Measurements from ENCODE around the gene ADGRE2.

ADGRE2 gene

DNA sequence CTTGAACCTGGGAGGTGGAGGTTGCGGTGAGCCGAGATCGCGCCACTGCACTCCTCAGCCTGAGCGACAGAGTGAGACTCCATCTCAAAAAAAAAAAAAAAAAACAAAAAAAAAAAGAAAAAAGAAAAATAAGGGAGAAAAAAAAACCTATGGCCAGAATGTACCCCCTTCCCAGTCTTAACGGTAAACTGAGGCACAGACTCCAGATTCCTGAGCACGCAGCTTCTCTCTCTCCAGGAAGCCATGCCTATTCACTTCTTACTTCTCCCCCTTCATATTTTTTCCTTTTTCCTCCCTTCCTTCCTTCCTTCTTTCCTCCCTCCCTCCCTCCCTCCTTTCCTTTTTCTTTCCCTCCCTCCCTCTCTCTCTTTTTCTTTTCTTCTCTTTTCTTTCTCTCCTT is 5.4 kb downstream of the ADGRE2 start:
- TF ChIP-seq, protein P1, sequence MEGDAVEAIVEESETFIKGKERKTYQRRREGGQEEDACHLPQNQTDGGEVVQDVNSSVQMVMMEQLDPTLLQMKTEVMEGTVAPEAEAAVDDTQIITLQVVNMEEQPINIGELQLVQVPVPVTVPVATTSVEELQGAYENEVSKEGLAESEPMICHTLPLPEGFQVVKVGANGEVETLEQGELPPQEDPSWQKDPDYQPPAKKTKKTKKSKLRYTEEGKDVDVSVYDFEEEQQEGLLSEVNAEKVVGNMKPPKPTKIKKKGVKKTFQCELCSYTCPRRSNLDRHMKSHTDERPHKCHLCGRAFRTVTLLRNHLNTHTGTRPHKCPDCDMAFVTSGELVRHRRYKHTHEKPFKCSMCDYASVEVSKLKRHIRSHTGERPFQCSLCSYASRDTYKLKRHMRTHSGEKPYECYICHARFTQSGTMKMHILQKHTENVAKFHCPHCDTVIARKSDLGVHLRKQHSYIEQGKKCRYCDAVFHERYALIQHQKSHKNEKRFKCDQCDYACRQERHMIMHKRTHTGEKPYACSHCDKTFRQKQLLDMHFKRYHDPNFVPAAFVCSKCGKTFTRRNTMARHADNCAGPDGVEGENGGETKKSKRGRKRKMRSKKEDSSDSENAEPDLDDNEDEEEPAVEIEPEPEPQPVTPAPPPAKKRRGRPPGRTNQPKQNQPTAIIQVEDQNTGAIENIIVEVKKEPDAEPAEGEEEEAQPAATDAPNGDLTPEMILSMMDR (conservative IDR thresholded peaks at IDR 0.05; ENCODE audit: control insufficient read depth, insufficient read depth, low read depth, low read length) = no peak
- no peak for DNase-seq (ENCODE audit: low read depth)
- H3K4me3 ChIP-seq (ENCODE audit: control insufficient read depth, low read depth, low read length) = no peak overlapping the region

DNA sequence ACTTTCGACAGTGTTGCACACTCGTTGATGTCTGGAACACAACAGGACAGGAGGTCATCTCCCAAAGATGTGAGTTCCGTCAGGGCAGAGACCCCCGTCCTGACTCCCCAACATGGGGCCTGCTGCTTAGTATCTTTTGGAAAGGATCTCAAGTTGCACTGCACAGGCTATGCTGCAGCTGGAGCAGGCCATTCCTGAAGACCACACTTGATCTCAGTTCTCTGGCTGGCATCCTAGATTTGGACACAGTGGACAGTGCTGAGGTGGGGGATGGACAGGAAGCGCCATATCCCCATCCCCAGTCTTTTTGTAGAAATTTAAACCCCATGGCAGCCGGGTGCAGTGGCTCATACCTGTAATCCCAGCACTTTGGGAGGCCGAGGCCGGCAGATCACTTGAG is 5.9 kb downstream of the ADGRE2 start:
- DNase-seq (ENCODE audit: low read depth) = no peak
- H3K4me3 ChIP-seq (ENCODE audit: control insufficient read depth, low read depth, low read length) = no peak overlapping the region
- TF ChIP-seq, protein P1 (conservative IDR thresholded peaks at IDR 0.05; ENCODE audit: control insufficient read depth, insufficient read depth, low read depth, low read length) = no peak

DNA sequence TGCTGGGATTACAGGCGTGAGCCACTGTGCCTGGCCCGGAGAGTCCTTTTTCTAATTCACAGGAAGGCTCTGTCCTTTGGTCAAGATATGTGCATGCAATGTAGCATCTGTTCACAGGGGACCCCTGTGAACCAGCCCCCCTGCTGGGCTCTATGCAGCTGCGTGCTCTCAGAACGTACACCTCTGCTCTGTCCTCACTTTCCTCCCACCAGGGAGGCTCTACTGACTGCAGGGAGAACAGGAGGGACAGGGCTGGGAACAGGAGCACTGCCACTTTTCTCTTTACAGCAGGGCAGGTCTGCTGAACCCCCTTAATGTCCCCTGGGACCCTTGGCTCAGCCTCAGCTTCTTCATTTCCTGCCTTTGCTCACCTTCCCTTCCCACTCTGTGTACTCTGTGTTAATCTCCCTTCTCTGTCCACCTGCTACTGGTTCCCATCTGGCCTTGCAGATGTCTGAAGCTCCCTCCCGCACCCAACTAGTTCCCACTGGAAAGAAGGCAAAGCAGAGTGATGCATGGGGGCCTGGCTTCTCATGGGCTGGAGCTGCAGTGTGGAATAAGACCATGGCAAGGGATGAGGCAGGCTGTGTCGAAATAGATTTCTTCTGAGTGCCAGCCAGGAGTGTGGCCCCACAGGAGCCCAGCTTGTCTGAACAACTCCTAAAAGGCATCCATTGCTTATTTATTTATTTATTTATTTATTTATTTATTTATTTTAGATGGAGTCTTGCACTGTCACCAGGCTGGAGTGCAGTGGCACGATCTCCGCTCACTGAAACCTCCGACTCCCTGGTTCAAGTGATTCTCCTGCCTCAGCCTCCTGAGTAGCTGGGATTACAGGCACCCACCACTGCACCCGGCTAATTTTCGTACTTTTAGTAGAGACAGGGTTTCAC is 7.2 kb downstream of the ADGRE2 start:
- DNase-seq (ENCODE audit: low read depth) = no peak
- TF ChIP-seq, protein P1 (conservative IDR thresholded peaks at IDR 0.05; ENCODE audit: control insufficient read depth, insufficient read depth, low read depth, low read length) = no peak
- no peak overlapping the region for H3K4me3 ChIP-seq (ENCODE audit: control insufficient read depth, low read depth, low read length)

DNA sequence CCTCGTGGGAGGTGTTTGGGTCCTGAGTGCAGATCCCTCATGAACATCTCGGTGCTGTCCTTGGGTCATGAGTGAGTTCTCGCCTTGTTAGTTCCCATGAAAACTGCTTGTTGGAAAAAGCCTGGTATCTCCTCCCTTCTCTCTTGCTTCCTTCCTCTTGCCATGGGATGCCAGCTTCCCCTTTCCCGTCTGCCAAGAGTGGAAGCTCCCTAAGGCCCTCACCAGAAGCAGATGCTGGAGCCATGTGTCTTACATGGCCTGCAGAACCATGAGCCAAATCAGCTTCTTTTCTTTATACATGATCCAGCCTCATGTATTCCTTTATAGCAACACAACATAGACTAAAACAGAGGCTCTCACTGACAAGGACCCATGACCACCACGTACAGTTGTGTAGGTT is 8.2 kb downstream of the ADGRE2 start:
- DNase-seq (ENCODE audit: low read depth) = no peak
- H3K4me3 ChIP-seq (ENCODE audit: control insufficient read depth, low read depth, low read length) = no peak overlapping the region
- TF ChIP-seq, protein P1 (conservative IDR thresholded peaks at IDR 0.05; ENCODE audit: control insufficient read depth, insufficient read depth, low read depth, low read length) = no peak

DNA sequence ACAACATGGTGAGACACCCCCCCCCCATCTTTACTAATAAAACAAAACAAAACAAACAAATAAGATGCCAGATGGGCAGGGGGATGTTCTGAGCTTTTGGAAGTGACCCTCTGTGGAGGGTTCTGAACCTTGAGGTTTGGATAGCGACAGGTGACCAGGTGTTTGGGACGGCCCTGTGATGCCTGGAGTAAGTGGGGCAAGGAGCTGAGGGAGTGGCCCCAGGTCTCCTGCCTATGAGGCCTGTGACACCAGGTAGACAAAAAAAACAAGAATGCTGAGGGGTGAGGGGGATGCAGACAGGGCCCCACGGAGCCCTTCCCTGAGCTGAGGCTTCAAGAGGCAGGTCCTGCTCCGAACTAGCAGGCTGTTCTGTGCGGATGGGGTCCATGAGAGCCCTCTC is 9.2 kb downstream of the ADGRE2 start:
- H3K4me3 ChIP-seq (ENCODE audit: control insufficient read depth, low read depth, low read length) = no peak overlapping the region
- TF ChIP-seq, protein P1 (conservative IDR thresholded peaks at IDR 0.05; ENCODE audit: control insufficient read depth, insufficient read depth, low read depth, low read length) = no peak
- DNase-seq (ENCODE audit: low read depth) = no peak

DNA sequence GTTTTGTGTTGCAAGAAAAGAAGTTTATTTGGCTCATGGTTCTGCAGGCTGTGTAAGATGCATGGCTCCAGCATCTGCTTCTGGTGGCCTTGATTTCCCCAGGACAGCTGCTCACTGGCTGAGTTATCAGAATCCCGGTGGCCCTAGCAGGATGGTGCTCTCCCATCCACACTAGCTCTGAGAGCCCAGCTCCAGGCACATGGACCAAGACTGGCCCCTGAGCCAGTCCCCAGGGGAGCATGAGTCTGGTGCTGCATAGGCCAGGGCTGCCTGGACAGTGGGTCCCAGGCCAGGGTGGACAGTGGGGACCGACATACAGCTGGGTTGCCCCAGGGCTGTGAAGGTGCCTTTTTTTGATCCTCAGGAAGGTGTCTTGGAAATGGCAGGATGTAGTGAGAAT is 10.4 kb downstream of the ADGRE2 start:
- TF ChIP-seq, protein P1 (conservative IDR thresholded peaks at IDR 0.05; ENCODE audit: control insufficient read depth, insufficient read depth, low read depth, low read length) = no peak
- no peak overlapping the region for H3K4me3 ChIP-seq (ENCODE audit: control insufficient read depth, low read depth, low read length)
- DNase-seq (ENCODE audit: low read depth) = no peak
